ENCODE results near the gene PRAC2. TPM values are rescaled to one million over a fixed set of nuclear protein-coding genes. Genes with fewer than 3 reads are reported as not detected.

Gene PRAC2
- total and polyA plus RNA-seq, 2 of the 13 experiments (the other 11 are each of a cell fraction or from before 2014, with no cell fraction given), result not detected

DNA sequence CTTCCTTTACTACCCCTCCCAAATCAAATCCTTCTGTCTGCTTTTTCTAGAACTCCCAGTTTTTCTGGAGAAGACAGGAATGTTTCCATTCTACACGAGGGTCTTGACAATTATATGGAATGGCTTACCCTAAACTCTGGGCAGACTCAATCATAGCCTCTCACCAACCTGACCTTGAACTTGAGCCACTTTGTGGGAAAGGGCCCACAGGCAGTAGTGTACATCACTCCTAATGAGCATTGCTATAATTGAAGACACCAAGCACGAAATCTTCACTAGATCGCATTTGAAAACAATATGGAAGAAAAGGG lies 7.2 kb downstream of the PRAC2 start:
- Histone ChIP-seq H3K36me3 (replicated peaks in 1 of 2; ENCODE audit: control insufficient read depth in 1 of 2, insufficient read depth in 2 of 2, low read length in 2 of 2) (no peaks in the 10 kb centered on the region), H3K9me3 (ENCODE audit: low read length) (no peaks in the 10 kb centered on the region), H3K4me3 (replicated peaks in 1 of 3; ENCODE audit: insufficient read depth in 1 of 3, low read depth in 2 of 3, low read length in 3 of 3) (no peak overlapping the region), H3K4me1 (ENCODE audit: insufficient read depth, low read length) (peaks cover 8% of the 10 kb centered on the region), H3K27ac (ENCODE audit: extremely low read length, insufficient read depth, low read length) (no peak overlapping the region), H2AFZ (ENCODE audit: low read length) (no peak overlapping the region), H4K20me1 (ENCODE audit: insufficient read depth, low read length) (peaks cover 4% of the 10 kb centered on the region; the same call in 1 of the 2 replicates), H3K9ac (ENCODE audit: insufficient read depth, low read depth, low read length) (no peak overlapping the region), H3K27me3 (ENCODE audit: control insufficient read depth in 1 of 2, insufficient read depth in 2 of 2, low read length in 2 of 2) (peaks cover 20 to 96% of the 10 kb centered on the region in 2 experiments; a peak in 4 of 5 replicates), H3K4me2 (ENCODE audit: low read depth, low read length) (no peak overlapping the region), H3K79me2 (ENCODE audit: insufficient read depth, low read length) (no peaks in the 10 kb centered on the region)
- ATAC-seq (no peak), FAIRE-seq (no peak), DNase-seq (ENCODE audit: low spot score) (no peak)
- in situ Hi-C loops (cut with HindIII; ENCODE audit: extremely low pct_ligation_motif_present, low pct_unique_long_range_greater_than_20kb) (no loop called here), intact Hi-C loops (cut with micrococcal nuclease; ENCODE audit: unreplicated experiment) (loop anchor here (1.0 kb wide), 1 partner anchor 13 kb away; no protein-coding TSS in a partner anchor)
- no peak for TF ChIP-seq NFIB (CRISPR knock-in tag; IDR thresholded peaks at IDR 0.05; ENCODE audit: borderline replicate concordance)
- TF ChIP-seq DMAP1 (CRISPR knock-in tag; IDR thresholded peaks at IDR 0.05), result no peak
- no peak for TF ChIP-seq POLR2AphosphoS5 (IDR thresholded peaks at IDR 0.05; ENCODE audit: low read depth, low read length)
- no peak for TF ChIP-seq ZFP37 (CRISPR knock-in tag; IDR thresholded peaks at IDR 0.05; ENCODE audit: borderline replicate concordance)
- TF ChIP-seq ZNF761 (CRISPR knock-in tag; conservative IDR thresholded peaks at IDR 0.05), result no peak
- TF ChIP-seq KDM6A (CRISPR knock-in tag; IDR thresholded peaks at IDR 0.05; ENCODE audit: low read depth), result no peak
- no peak for TF ChIP-seq SATB2 (CRISPR knock-in tag; IDR thresholded peaks at IDR 0.05)
- TF ChIP-seq, protein P1, sequence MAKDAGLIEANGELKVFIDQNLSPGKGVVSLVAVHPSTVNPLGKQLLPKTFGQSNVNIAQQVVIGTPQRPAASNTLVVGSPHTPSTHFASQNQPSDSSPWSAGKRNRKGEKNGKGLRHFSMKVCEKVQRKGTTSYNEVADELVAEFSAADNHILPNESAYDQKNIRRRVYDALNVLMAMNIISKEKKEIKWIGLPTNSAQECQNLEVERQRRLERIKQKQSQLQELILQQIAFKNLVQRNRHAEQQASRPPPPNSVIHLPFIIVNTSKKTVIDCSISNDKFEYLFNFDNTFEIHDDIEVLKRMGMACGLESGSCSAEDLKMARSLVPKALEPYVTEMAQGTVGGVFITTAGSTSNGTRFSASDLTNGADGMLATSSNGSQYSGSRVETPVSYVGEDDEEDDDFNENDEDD (CRISPR knock-in tag; IDR thresholded peaks at IDR 0.05; ENCODE audit: borderline replicate concordance), result no peak
- TF ChIP-seq, protein P2, sequence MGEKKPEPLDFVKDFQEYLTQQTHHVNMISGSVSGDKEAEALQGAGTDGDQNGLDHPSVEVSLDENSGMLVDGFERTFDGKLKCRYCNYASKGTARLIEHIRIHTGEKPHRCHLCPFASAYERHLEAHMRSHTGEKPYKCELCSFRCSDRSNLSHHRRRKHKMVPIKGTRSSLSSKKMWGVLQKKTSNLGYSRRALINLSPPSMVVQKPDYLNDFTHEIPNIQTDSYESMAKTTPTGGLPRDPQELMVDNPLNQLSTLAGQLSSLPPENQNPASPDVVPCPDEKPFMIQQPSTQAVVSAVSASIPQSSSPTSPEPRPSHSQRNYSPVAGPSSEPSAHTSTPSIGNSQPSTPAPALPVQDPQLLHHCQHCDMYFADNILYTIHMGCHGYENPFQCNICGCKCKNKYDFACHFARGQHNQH (CRISPR knock-in tag; IDR thresholded peaks at IDR 0.05), result no peak
- TF ChIP-seq YEATS2 (CRISPR knock-in tag; IDR thresholded peaks at IDR 0.05; ENCODE audit: borderline replicate concordance), result no peak
- no peak for TF ChIP-seq ZBTB1 (CRISPR knock-in tag; IDR thresholded peaks at IDR 0.05; ENCODE audit: borderline replicate concordance)
- TF ChIP-seq ZNF136 (CRISPR knock-in tag; IDR thresholded peaks at IDR 0.05; ENCODE audit: low read depth), result no peak
- TF ChIP-seq ARNT (IDR thresholded peaks at IDR 0.05), result no peak
- TF ChIP-seq RAD51 (IDR thresholded peaks at IDR 0.05; ENCODE audit: borderline replicate concordance), result no peak
- no peak for TF ChIP-seq ZNF780A (CRISPR knock-in tag; IDR thresholded peaks at IDR 0.05)
- WGBS (ENCODE audit: low lambda C conversion rate), result 3% methylated on average over 3 of the region's 3 CpGs
- no TSS peak for BruUV-seq (replicated peaks)
- CTCF ChIA-PET (ENCODE audit: low intra/inter-chr PET ratio, low total read pairs), result no interaction called here
- POLR2A ChIA-PET, result no interaction called here

All from HepG2 (cell line).